Effector CD4-positive, alpha-beta T cell (primary cell): ENCODE data around the gene TDRD7.
A peak's percentile ranks its signal among the peaks of the same experiment; 100 is the strongest.

ENCODE experiments used
- DNase-seq: peaks from one replicate; pipeline ENCODE4 v3.0.0-alpha.2; 2020

Gene TDRD7

DNA sequence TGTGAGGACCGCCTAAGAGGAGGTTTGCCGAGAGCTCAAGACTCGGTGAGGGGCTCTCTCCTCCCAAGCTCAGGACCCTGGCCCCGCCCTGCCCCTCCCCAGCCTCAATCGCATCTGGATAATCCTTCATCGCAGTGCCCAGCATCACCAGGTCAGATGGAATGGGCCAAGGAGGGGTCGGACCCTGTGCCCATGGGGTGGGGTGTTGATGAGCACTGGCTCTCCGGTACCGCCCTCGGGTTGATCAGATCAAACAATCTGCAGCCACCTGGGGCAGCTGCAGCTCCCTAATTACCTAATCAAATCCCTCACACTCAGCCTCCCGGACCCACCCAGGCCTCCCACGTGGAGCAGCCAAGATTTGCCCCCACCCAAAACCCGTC is 24.4 kb upstream of the TDRD7 start:
- DNase-seq: no peak

- no peak for DNase-seq
Observed at GRCh38 chr9:97387936-97388684, 23.8 kb upstream of the TDRD7 start.

- DNase-seq: no peak
Observed at GRCh38 chr9:97388721-97389238, 23.1 kb upstream of the TDRD7 start.

GRCh38 chr9:97389249-97389648 is 22.6 kb upstream of the TDRD7 start:
- DNase-seq: no peak

DNA sequence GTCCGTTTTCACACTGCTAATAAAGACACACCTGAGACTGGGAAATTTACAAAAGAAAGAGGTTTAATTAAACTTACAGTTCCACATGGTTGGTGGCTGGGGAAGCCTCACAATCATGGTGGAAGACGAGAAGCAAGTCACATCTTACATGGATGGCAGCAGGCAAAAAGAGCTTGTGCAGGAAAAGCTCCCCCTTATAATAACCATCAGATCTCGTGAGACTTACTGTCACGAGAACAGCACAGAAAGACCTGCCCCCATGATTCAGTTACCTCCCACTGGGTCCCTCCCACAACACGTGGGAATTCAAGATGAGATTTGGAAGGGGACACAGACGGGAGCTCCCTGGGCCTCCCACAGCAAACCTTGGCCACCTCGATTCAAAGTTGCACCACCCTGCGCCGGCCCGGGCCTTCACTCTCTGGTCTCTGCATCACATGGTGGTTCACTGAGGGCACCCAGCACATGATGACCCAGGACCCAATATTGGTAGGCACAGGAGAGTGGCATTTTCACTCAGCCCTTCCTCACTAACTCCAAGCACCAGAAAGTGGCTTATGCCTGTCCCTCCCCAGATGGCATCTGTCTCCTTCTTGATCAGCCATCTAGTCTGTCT is 21.0 kb upstream of the TDRD7 start:
- no peak for DNase-seq

GRCh38 chr9:97394881-97395280 is 17.0 kb upstream of the TDRD7 start:
- DNase-seq: no peak

DNA sequence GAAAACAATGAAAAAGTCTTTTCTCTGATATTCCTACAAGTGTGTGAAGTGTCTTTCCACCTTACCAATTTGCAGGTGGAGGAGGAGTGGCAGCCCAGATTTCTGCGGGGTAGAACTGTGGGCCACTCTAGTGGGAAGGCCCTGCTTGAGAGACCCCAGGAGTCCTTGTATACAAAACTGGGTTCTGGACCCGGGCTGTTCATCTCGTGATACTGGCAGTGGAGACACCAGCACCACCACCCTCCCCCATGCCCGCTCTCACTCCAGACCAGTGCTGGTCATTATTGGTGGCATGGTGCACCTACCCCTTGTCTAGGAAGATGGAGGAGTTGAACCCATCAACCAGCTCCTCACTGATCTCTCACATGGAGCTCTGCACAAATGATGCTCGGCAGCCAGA is 16.2 kb upstream of the TDRD7 start:
- no peak for DNase-seq

- DNase-seq: no peak
Observed at GRCh38 chr9:97396256-97396655, 15.6 kb upstream of the TDRD7 start.

GRCh38 chr9:97397220-97397619 is 14.7 kb upstream of the TDRD7 start:
- no peak for DNase-seq

DNA sequence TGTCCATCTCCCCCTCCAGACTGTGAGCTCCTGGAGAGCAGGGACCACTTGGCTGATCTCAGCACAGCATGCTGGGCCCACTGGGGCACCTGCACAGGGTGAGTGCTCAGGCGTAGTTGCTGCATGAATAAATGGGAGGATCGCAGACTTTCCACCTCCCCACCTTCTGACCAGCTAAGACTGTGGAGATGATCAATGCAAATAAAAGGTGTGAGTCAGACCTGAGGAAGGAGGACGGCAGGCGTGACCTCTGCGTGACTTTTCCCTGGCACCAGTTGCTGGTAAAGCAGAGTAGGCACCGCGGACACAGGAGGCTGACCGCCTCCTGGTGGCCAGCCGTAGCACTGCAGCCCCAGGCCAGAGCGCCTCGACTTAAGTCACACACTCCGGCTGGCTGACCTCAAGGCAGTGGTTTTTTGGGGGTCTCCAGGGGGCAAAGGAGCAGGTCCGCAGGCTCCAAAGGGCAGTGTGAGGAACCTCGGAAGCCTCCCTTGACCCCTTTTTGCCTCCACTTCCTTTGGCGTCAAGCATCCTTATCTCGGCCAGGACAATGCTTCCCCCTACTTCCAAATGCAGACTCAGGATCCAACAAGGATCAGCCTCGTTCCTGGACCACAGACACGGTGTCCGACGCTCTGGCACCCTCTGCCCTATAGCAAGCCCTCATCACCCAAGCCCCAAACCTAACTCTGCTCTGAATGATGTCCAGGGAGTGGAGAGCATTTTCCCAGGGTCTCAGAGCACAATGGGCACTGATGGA is 12.7 kb upstream of the TDRD7 start:
- peak; percentile 57 for DNase-seq

- DNase-seq: no peak
Observed at GRCh38 chr9:97403746-97404316, 8.1 kb upstream of the TDRD7 start.

GRCh38 chr9:97405551-97405950 is 6.3 kb upstream of the TDRD7 start:
- no peak for DNase-seq

GRCh38 chr9:97406620-97407177 is 5.2 kb upstream of the TDRD7 start:
- DNase-seq: no peak

DNA sequence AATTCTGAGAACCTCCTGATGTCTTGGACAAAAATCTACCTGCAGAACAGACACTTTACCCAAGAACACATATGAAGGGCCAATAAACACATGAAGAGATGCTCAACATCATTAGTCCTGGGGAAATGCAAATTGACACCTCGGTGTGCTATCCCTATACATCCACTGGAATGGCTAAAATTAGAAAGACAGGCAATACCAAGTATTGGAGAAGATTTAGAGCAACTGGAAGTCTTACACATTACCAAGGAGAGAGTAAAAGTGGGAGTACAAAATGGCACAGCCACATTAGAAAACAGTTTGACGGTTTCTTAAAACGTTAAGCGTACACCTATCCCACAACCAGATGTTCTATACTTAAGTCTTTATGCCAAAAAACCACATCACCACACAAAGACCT is 3.3 kb upstream of the TDRD7 start:
- DNase-seq: no peak

DNA sequence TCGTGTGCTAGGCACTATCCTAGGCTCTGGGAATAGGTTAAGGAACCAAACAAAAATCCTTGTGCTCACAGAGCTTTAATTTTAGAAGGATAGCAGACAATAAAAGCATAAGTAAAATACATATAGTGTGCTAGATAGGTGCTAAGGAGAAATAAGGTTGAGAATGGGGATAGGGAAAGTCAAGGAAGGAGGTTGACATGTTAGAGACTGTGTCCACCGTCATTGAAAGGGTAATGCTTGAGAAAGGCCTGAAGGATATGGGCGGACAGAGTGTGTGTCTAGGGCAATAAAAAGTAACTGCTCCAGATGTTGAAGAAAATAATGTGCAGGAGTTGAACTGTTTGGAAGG is 482 bp upstream of the TDRD7 start:
- DNase-seq: no peak

GRCh38 chr9:97412626-97413385 is 910 bp downstream of the TDRD7 start:
- no peak for DNase-seq

DNA sequence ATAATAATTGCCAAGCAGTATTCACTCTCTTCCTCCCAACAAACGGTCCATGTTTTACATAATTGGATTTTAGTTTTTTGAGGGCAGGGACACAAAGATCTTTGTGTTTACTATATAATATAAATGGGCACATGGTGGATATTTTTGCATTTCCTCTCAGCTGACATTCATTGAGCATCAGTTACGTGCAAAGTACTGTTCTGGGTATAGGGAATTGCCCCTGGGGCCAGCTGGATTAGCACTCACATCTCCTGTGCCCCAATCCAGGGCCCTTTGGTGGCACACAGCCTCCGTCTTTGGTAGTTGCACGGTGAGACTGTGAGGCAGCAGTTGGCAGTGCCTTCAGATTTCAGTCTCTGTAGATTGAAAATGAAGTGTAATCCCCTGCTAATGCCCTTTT is 1.6 kb downstream of the TDRD7 start:
- no peak for DNase-seq

GRCh38 chr9:97415146-97415545 is 3.2 kb downstream of the TDRD7 start:
- no peak for DNase-seq

DNA sequence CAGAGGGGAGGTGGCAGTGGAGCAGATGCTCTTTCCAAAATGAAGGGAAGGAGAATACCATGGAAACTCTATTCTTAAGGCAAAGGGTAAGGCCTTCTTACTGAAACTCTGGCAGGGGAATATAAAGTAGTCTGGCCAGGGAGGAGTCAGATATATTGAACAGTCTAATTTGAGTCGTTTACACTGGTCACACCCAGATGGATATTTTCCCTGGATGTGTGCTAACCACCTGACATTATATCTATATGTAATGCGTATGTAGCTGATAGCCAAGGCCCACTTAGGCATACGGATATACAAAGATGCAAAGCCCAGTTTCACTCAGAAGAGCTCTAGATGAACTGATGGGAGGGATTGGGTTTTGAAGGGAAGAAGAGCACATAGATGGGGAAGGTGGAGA is 7.0 kb downstream of the TDRD7 start:
- DNase-seq: no peak

- DNase-seq: no peak
Observed at GRCh38 chr9:97419309-97419867, 7.5 kb downstream of the TDRD7 start.

- DNase-seq: no peak
Observed at GRCh38 chr9:97425336-97425972, 13.6 kb downstream of the TDRD7 start.

- no peak for DNase-seq
Observed at GRCh38 chr9:97425973-97426336, 14.1 kb downstream of the TDRD7 start.
